Ishikawa (cell line): ENCODE results near the gene CLCN2.

Source experiments
- CEBPB ChIP-seq: IDR thresholded peaks from 2 replicates; pipeline ENCODE4 v1.6.1; 2012
- CREB1 ChIP-seq: IDR thresholded peaks from 2 replicates; pipeline ENCODE4 v1.6.1; 2012; ENCODE audit warnings: low read depth
- EP300 ChIP-seq: IDR thresholded peaks from 2 replicates; pipeline ENCODE4 v1.6.1; 2012; ENCODE audit warnings: borderline replicate concordance
- MAX ChIP-seq: IDR thresholded peaks from 2 replicates; pipeline ENCODE4 v1.6.1; 2012
- NFIC ChIP-seq: IDR thresholded peaks from 2 replicates; pipeline ENCODE4 v1.6.1; 2012
- RAD21 ChIP-seq: IDR thresholded peaks from 2 replicates; pipeline ENCODE4 v1.6.1; 2012; ENCODE audit warnings: low read depth
- REST ChIP-seq: IDR thresholded peaks from 2 replicates; pipeline ENCODE4 v1.6.1; 2012; ENCODE audit warnings: low read depth, mild to moderate bottlenecking
- TAF1 ChIP-seq: IDR thresholded peaks from 2 replicates; pipeline ENCODE4 v1.6.1; 2012; ENCODE audit warnings: low read depth, mild to moderate bottlenecking
- YY1 ChIP-seq: IDR thresholded peaks from 2 replicates; pipeline ENCODE4 v1.6.1; 2012; ENCODE audit warnings: low read depth

DNA sequence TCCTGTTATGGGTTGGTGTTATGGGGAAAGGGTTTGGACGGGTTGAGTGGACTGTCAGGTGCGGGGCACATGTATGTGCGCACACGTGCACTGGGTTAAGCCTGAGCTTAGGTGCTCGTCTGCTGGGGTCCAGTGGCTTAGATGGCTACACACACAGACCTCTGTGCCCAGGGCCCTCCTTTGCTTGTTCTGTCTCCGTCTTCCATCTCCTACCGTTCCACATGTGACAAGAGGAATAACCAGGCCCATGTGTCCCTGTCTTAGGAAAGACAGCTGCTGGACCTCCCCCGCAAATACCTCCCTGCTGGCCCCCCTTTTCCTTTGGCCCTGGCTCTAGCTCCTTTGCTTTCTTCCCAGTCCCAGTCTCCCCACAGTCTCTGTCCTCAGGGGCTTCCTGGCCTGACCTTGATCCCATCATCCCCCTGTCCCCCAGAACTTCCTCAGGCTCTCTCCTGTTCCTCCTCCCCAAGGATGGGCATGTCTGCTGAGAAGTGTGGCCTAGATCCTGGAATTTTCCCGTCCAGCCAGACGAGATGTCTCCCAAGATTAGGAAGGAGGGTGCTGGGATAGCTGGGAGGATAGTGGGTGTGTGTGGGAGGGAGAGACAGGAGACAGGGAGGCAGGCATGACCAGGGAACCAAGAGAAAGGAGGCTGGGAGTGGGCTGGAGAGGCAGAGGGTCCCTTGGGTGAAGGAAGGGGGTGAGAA lies 17.4 kb upstream of the CLCN2 start:
- TF ChIP-seq RAD21 (no peak), NFIC (no peak), MAX (no peak), EP300 (no peak), TAF1 (no peak), REST (no peak), YY1 (no peak), CREB1 (no peak), CEBPB (no peak)
